ENCODE results near the gene CA6. TPM values are rescaled to one million over a fixed set of nuclear protein-coding genes. Genes with fewer than 3 reads are reported as not detected.
"Not testable (repeated sequence)": the region's sequence is repeated elsewhere in the genome, so short reads cannot be mapped to it uniquely, and the experiment has no call there.

The CA6 gene
- total RNA-seq, 3 donors from 2014 or later, result not detected

DNA sequence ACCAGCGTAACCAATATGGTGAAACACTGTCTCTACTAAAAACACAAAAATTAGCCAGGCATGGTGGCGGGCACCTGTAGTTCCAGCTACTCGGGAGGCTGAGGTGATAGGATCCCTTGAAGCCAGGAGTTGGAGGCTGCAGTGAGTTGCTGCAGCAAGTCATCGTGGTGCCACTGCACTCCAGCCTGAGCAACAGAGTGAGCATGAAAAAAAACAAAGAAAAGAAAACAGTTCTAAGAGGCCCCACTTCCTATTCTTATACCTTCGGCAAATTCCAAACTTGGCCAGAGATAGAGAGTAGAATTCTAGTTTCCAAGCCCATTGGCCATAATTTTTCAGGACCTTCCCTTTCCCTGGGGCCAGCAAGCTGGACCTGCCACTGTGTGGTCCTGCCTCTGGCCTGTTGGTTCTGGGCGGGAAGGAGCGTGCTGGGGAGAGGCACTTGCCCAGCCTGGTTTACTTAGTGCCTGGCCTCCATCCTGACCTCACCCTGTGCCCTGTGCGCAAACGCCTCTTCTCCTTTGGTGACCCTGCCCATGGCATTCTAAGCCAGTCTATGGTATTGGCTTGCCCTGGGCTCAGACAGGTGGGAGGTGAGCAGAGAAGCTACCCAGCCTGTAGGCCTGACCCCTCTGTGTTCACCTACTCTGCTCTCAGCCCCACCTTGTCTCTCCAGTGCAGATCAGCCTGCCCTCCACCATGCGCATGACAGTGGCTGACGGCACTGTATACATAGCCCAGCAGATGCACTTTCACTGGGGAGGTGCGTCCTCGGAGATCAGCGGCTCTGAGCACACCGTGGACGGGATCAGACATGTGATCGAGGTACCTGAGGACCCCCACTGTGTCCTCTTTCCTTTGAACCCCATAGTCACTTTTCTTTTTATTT is 11.0 kb downstream of the CA6 start:
- H3K9me3 ChIP-seq, result peaks cover 0 to 6% of the 10 kb centered on the region in 2 donors
- no peaks in the 10 kb centered on the region for H3K27me3 ChIP-seq
- no peak for DNase-seq (ENCODE audit: low spot score in 2 of 2)
- no peaks in the 10 kb centered on the region for H3K4me1 ChIP-seq
- no peak for TF ChIP-seq POLR2AphosphoS5 (IDR thresholded peaks at IDR 0.05)
- TF ChIP-seq, protein P1, sequence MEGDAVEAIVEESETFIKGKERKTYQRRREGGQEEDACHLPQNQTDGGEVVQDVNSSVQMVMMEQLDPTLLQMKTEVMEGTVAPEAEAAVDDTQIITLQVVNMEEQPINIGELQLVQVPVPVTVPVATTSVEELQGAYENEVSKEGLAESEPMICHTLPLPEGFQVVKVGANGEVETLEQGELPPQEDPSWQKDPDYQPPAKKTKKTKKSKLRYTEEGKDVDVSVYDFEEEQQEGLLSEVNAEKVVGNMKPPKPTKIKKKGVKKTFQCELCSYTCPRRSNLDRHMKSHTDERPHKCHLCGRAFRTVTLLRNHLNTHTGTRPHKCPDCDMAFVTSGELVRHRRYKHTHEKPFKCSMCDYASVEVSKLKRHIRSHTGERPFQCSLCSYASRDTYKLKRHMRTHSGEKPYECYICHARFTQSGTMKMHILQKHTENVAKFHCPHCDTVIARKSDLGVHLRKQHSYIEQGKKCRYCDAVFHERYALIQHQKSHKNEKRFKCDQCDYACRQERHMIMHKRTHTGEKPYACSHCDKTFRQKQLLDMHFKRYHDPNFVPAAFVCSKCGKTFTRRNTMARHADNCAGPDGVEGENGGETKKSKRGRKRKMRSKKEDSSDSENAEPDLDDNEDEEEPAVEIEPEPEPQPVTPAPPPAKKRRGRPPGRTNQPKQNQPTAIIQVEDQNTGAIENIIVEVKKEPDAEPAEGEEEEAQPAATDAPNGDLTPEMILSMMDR (IDR thresholded peaks at IDR 0.05), result no peak
- no peak for TF ChIP-seq POLR2A (IDR thresholded peaks at IDR 0.05)
- no peak overlapping the region for H3K4me3 ChIP-seq
- intact Hi-C loops (cut with DNase I; ENCODE audit: low total_unique reads), result no loop called here
- H3K27ac ChIP-seq, result peak overlapping the region in 1 of 2 donors; percentile 48
- no peaks in the 10 kb centered on the region for H3K36me3 ChIP-seq

DNA sequence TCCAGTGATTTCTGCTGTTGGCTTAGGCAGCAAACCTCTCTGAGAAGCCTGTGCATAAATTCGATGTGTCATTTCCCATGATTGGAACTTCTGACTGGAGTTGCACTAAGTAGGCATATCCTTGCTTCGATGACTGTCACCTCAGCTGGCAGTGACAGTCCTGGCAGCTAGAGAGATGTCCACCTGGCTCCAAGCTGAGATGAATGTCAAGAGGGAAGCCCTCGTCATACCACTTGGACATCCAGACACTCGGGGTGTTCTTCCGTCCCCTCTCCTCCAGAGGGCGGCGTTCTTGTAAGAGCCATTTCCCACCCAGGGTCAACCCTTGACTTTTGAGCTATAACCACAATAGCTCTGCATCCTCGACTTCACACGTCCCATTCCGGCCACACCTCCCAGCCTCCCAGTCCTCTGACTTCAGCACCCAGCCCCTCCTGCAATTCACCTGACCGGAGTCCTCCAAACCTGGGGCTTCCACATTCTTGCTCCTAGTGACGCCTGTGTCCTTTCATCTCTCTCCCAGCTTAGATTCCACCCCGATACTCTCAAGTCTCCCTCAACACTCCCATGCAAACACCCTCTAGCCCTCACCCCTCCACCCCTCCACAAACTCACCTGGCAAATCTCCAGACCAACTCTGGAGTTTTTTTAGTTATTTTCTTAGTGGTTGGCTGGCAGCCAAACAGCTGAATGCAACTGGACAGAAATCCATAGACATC is 17.3 kb downstream of the CA6 start:
- no peak overlapping the region for H3K27ac ChIP-seq
- no peaks in the 10 kb centered on the region for H3K27me3 ChIP-seq
- intact Hi-C loops (cut with DNase I; ENCODE audit: low total_unique reads), result no loop called here
- peaks cover 0 to 6% of the 10 kb centered on the region in 2 donors for H3K9me3 ChIP-seq
- H3K36me3 ChIP-seq, result no peaks in the 10 kb centered on the region
- TF ChIP-seq, protein P1 (IDR thresholded peaks at IDR 0.05), result peak in 1 of 3 donors; percentile 10
- TF ChIP-seq POLR2AphosphoS5 (IDR thresholded peaks at IDR 0.05), result no peak
- TF ChIP-seq POLR2A (IDR thresholded peaks at IDR 0.05), result no peak
- no peak overlapping the region for H3K4me3 ChIP-seq
- DNase-seq (ENCODE audit: low spot score in 2 of 2), result no peak
- no peaks in the 10 kb centered on the region for H3K4me1 ChIP-seq

GRCh38 chr1:8963963-8964362 is 18.3 kb downstream of the CA6 start:
- Histone ChIP-seq H3K27ac (no peak overlapping the region), H3K4me1 (no peaks in the 10 kb centered on the region), H3K27me3 (no peaks in the 10 kb centered on the region), H3K9me3 (peaks cover 0 to 6% of the 10 kb centered on the region in 2 donors), H3K4me3 (no peak overlapping the region), H3K36me3 (no peaks in the 10 kb centered on the region)
- intact Hi-C loops (cut with DNase I; ENCODE audit: low total_unique reads), result no loop called here
- TF ChIP-seq POLR2AphosphoS5 (IDR thresholded peaks at IDR 0.05), result no peak
- no peak for DNase-seq (ENCODE audit: low spot score in 2 of 2)

GRCh38 chr1:8965121-8965820 is 19.6 kb downstream of the CA6 start:
- no peak overlapping the region for H3K27ac ChIP-seq
- H3K4me1 ChIP-seq, result no peaks in the 10 kb centered on the region
- no peaks in the 10 kb centered on the region for H3K36me3 ChIP-seq
- H3K27me3 ChIP-seq, result no peaks in the 10 kb centered on the region
- H3K4me3 ChIP-seq, result no peak overlapping the region
- peaks cover 0 to 6% of the 10 kb centered on the region in 2 donors for H3K9me3 ChIP-seq
- TF ChIP-seq, protein P1 (IDR thresholded peaks at IDR 0.05), result no peak
- TF ChIP-seq POLR2A (IDR thresholded peaks at IDR 0.05) (no peak), POLR2AphosphoS5 (IDR thresholded peaks at IDR 0.05) (no peak)
- intact Hi-C loops (cut with DNase I; ENCODE audit: low total_unique reads), result no loop called here
- no peak for DNase-seq (ENCODE audit: low spot score in 2 of 2)

- H3K4me1 ChIP-seq, result no peaks in the 10 kb centered on the region
- no peak overlapping the region for H3K4me3 ChIP-seq
- DNase-seq (ENCODE audit: low spot score in 2 of 2), result no peak
- no peaks in the 10 kb centered on the region for H3K36me3 ChIP-seq
- no peaks in the 10 kb centered on the region for H3K9me3 ChIP-seq
- H3K27ac ChIP-seq, result no peak overlapping the region
- no peaks in the 10 kb centered on the region for H3K27me3 ChIP-seq
- TF ChIP-seq POLR2AphosphoS5 (IDR thresholded peaks at IDR 0.05) (no peak), POLR2A (IDR thresholded peaks at IDR 0.05) (no peak)
- TF ChIP-seq, protein P1 (IDR thresholded peaks at IDR 0.05), result no peak
- intact Hi-C loops (cut with DNase I; ENCODE audit: low total_unique reads), result no loop called here
Measured at GRCh38 chr1:8966606-8967005, 20.9 kb downstream of the CA6 start.

DNA sequence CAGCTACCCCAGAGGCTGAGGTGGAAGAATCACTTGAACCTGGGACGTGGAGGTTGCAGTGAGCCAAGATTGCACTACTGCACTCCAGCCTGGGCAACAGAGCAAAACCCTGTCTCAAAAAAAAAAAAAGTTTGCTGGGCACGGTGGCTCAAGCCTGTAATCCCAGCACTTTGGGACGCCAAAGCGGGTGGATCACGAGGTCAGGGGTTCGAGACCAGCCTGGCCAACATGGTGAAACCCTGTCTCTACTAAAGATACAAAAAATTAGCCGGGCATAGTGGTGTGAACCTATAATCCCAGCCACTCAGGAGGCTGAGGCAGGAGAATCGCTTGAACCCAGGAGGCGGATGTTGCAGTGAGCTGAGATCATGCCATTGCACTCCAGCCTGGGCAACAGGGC is 23.2 kb downstream of the CA6 start:
- intact Hi-C loops (cut with DNase I; ENCODE audit: low total_unique reads); H3K9me3 ChIP-seq; DNase-seq (ENCODE audit: low spot score in 2 of 2); H3K27me3 ChIP-seq; H3K36me3 ChIP-seq; H3K27ac ChIP-seq; H3K4me1 ChIP-seq; H3K4me3 ChIP-seq: not testable (repeated sequence)

All from breast epithelium (tissue), 4 donors.